Keratinocyte (primary cell): ENCODE data around the gene PNP. TPM values are rescaled to one million over a fixed set of nuclear protein-coding genes. Genes with fewer than 3 reads are reported as not detected.
"Not testable (repeated sequence)": the region's sequence is repeated elsewhere in the genome, so short reads cannot be mapped to it uniquely, and the experiment has no call there.

Experiments used
- DNase-seq: peaks from one replicate; pipeline ENCODE4 v3.0.0-alpha.2; 2011; ENCODE audit warnings: low read depth, missing footprints, low spot score
- FAIRE-seq: peaks from 2 replicates; lab custom pipeline; 2011; peaks lifted over from hg19 to GRCh38; lab: Jason Lieb, UNC
- H2AFZ ChIP-seq: 2 replicates; pipeline ENCODE4 v1.6.0; 2012; ENCODE audit warnings: low read length, control low read depth, inconsistent platforms; ENCODE audit not compliant: control insufficient read depth
- H3K27ac ChIP-seq: 2 replicates; pipeline ENCODE4 v1.5.1; 2011; ENCODE audit warnings: low read length; ENCODE audit not compliant: control insufficient read depth, insufficient read depth
- H3K27me3 ChIP-seq: 3 replicates; pipeline ENCODE4 v1.6.0; 2011; ENCODE audit warnings: low read length; ENCODE audit not compliant: control insufficient read depth, insufficient read depth; ENCODE audit errors: extremely low read depth
- H3K36me3 ChIP-seq, 2 experiments: 2 replicates in 1 of 2; 3 replicates in 1 of 2; pipeline ENCODE4 v1.5.1; 2011; ENCODE audit warnings: low read length in 2 of 2, mild to moderate bottlenecking in 1 of 2; ENCODE audit not compliant: control insufficient read depth in 2 of 2, insufficient read depth in 2 of 2; ENCODE audit errors: extremely low read depth in 1 of 2
- H3K4me1 ChIP-seq: 3 replicates; pipeline ENCODE4 v1.5.1; 2011; ENCODE audit warnings: low read length; ENCODE audit not compliant: control insufficient read depth, insufficient read depth; ENCODE audit errors: extremely low read depth
- H3K4me2 ChIP-seq: 3 replicates; pipeline ENCODE4 v1.6.0; 2011; ENCODE audit warnings: low read depth, low read length; ENCODE audit not compliant: control insufficient read depth, insufficient read depth; ENCODE audit errors: extremely low read depth
- H3K4me3 ChIP-seq, 3 experiments: fragments of 200-600 bp in 1 of 3; sonication (generic) in 1 of 3; 2 replicates in 2 of 3; 3 replicates in 1 of 3; pipeline ENCODE4 v1.5.1; 2011 to 2016; ENCODE audit warnings: low read length in 3 of 3, mild to moderate bottlenecking in 3 of 3, control low read depth in 2 of 3, inconsistent platforms in 1 of 3, low read depth in 1 of 3, mixed read lengths in 1 of 3, mixed run types in 1 of 3, moderate library complexity in 1 of 3; ENCODE audit not compliant: control insufficient read depth in 2 of 3, insufficient read depth in 2 of 3; ENCODE audit errors: extremely low read depth in 1 of 3
- H3K79me2 ChIP-seq: 2 replicates; pipeline ENCODE4 v1.6.0; 2012; ENCODE audit warnings: low read length; ENCODE audit not compliant: control insufficient read depth, insufficient read depth
- H3K9ac ChIP-seq: 3 replicates; pipeline ENCODE4 v1.6.0; 2011; ENCODE audit warnings: low read length; ENCODE audit not compliant: control insufficient read depth, insufficient read depth; ENCODE audit errors: extremely low read depth
- H3K9me1 ChIP-seq: 3 replicates; pipeline ENCODE4 v1.6.0; 2011; ENCODE audit warnings: low read length; ENCODE audit not compliant: control insufficient read depth, insufficient read depth; ENCODE audit errors: extremely low read depth
- H3K9me3 ChIP-seq: 2 replicates; pipeline ENCODE4 v1.5.1; 2012; ENCODE audit warnings: low read depth, low read length; ENCODE audit not compliant: control insufficient read depth
- H4K20me1 ChIP-seq: 3 replicates; pipeline ENCODE4 v1.6.0; 2011; ENCODE audit warnings: low read length; ENCODE audit not compliant: control insufficient read depth, insufficient read depth; ENCODE audit errors: extremely low read depth
- EZH2 ChIP-seq: IDR thresholded peaks from one replicate; pipeline ENCODE4 v1.6.1; 2012; ENCODE audit warnings: inconsistent platforms, mild to moderate bottlenecking, low read length, moderate library complexity
- dilution Hi-C: fragments of 300-500 bp; cut with MboI; formaldehyde crosslinking; loops from one replicate; pipeline ENCODE4 v1.7.0; 2020; ENCODE audit warnings: low sequenced_read_pairs; ENCODE audit not compliant: extremely low pct_ligation_motif_present
- polyA plus RNA-seq, 5 experiments: library from polyadenylated mRNA; depleted of rRNA in 3 of 5; stranded (reverse) in 3 of 5; stranded (forward) in 1 of 5; unstranded in 1 of 5; fragments of >200 nt; gene quantifications; 1 replicate in 1 of 5; 2 replicates in 3 of 5; 3 replicates in 1 of 5; pipeline versions ENCODE4 v1.2.1 to v1.2.3, GENCODE V29; 2011 to 2012; ENCODE audit warnings: missing spikeins in 2 of 5, low read depth in 1 of 5, low replicate concordance in 1 of 5
- TF ChIP-seq, protein P1 (sequence below), 3 experiments: IDR thresholded peaks in 1 of 3; conservative IDR thresholded peaks in 1 of 3; optimal IDR thresholded peaks in 1 of 3; 2 replicates in 2 of 3; 3 replicates in 1 of 3; pipeline versions ENCODE3 to v1.5.1; 2011; ENCODE audit warnings: low read length in 3 of 3, mild to moderate bottlenecking in 3 of 3, moderate library complexity in 2 of 3, control low read depth in 1 of 3, inconsistent platforms in 1 of 3; ENCODE audit not compliant: insufficient read depth in 2 of 3; ENCODE audit errors: extremely low read depth in 1 of 3

PNP gene
- polyA plus RNA-seq, 1 donor (not counting 4 experiments of a cell fraction or from before 2014, with no cell fraction given): 325 TPM

DNA sequence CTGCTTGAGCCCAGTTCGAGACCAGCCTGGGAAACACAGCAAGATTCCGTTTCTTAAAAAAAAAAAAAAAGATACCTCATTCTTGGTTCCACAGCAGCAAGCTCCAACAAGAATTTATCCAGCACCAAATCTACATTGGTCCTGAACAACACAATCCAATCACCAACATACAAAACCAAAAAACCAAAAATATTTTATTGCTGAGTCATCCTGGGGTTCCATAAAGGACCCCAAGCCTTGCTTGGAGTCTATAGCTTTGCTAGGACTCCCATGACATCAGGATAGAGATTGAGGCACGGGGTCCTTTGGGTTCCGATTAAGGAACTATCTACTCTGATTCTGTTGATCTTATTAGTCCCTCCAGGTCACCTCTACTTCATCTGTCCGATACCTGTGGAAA is 22.3 kb upstream of the PNP start:
- TF ChIP-seq, protein P1, sequence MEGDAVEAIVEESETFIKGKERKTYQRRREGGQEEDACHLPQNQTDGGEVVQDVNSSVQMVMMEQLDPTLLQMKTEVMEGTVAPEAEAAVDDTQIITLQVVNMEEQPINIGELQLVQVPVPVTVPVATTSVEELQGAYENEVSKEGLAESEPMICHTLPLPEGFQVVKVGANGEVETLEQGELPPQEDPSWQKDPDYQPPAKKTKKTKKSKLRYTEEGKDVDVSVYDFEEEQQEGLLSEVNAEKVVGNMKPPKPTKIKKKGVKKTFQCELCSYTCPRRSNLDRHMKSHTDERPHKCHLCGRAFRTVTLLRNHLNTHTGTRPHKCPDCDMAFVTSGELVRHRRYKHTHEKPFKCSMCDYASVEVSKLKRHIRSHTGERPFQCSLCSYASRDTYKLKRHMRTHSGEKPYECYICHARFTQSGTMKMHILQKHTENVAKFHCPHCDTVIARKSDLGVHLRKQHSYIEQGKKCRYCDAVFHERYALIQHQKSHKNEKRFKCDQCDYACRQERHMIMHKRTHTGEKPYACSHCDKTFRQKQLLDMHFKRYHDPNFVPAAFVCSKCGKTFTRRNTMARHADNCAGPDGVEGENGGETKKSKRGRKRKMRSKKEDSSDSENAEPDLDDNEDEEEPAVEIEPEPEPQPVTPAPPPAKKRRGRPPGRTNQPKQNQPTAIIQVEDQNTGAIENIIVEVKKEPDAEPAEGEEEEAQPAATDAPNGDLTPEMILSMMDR (optimal IDR thresholded peaks at IDR 0.05 in 1 of 3, IDR thresholded peaks at IDR 0.05 in 1 of 3, conservative IDR thresholded peaks at IDR 0.05 in 1 of 3; ENCODE audit: extremely low read depth in 1 of 3, insufficient read depth in 2 of 3, low read length in 3 of 3): no peak
- no peak for TF ChIP-seq EZH2
- H3K36me3 ChIP-seq: peaks cover 11 to 14% of the 10 kb centered on the region in 2 experiments

GRCh38 chr14:20452831-20453230 is 16.4 kb upstream of the PNP start:
- H3K27ac ChIP-seq, DNase-seq, H3K9ac ChIP-seq, H3K4me3 ChIP-seq, H3K4me2 ChIP-seq, H3K9me1 ChIP-seq, dilution Hi-C loops, FAIRE-seq, H3K9me3 ChIP-seq, H2AFZ ChIP-seq, H4K20me1 ChIP-seq, H3K27me3 ChIP-seq: not testable (repeated sequence)
- H3K4me1 ChIP-seq: peaks cover 11% of the 10 kb centered on the region
- H3K79me2 ChIP-seq: peaks cover 35% of the 10 kb centered on the region
- H3K36me3 ChIP-seq: peaks cover 14 to 17% of the 10 kb centered on the region in 2 experiments

More for the DNA sequence above, 22.3 kb upstream of the PNP start:
- H3K9ac ChIP-seq: no peak overlapping the region
- no peaks in the 10 kb centered on the region for H4K20me1 ChIP-seq
- H3K9me3 ChIP-seq: no peaks in the 10 kb centered on the region
- no peak for DNase-seq
- H3K79me2 ChIP-seq: no peaks in the 10 kb centered on the region
- H2AFZ ChIP-seq: no peak overlapping the region
- no peaks in the 10 kb centered on the region for H3K9me1 ChIP-seq
- no peaks in the 10 kb centered on the region for H3K27me3 ChIP-seq
- H3K4me1 ChIP-seq: no peaks in the 10 kb centered on the region
- no peak for FAIRE-seq
- no peak overlapping the region for H3K4me3 ChIP-seq
- dilution Hi-C loops: no loop called here
- no peak overlapping the region for H3K27ac ChIP-seq
- no peak overlapping the region for H3K4me2 ChIP-seq
